ENCODE data around the gene BTBD8.

Gene BTBD8

DNA sequence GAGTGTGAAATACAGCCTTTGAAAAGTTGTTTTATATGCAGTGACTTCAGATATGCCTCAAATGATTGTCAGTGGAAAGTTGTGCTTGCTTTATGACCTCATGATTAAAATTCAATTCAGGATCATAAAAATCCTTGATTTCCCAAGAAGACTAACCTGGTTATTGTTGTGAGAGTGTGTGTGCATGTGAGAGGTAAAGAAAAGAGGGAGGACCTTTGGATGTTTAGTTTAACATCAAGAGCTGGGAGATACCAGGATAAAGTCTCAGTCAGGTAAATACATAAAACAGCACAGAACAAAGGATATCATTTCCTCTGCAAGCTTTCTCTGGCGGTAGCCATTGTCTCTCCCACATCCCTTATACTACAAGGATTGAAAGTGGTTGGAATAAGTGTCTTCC is 14.4 kb downstream of the BTBD8 start:
- no peak for DNase-seq

- DNase-seq, result no peak
Measured at GRCh38 chr1:92095874-92096273, 15.7 kb downstream of the BTBD8 start.

- peak; percentile 60 for DNase-seq
Measured at GRCh38 chr1:92096317-92096716, 16.2 kb downstream of the BTBD8 start.

DNA sequence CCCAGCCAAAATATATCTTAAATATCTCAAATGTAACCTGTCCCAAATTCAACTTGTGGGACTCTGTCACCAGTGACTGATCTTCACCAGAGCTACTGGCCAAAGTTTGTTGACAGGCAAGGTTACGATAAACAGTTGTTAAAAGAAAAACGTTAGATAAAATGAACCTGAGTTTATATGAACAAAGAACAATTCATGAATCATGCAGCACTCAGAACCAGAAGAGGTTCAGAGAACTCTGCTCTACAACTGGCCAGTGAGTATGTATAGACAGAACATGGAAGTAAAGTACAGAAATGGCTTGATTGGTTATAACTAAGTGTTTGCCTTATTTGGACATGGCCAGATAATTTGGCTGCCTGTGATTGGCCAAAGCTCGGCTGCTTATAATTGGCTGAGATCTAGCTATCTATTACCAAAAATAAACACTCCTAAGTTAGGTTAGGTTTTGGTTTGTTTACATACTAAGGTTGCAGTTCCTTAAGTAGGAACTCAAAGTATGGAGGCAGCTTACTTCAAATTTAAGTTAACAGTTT is 25.5 kb downstream of the BTBD8 start:
- DNase-seq, result no peak

DNA sequence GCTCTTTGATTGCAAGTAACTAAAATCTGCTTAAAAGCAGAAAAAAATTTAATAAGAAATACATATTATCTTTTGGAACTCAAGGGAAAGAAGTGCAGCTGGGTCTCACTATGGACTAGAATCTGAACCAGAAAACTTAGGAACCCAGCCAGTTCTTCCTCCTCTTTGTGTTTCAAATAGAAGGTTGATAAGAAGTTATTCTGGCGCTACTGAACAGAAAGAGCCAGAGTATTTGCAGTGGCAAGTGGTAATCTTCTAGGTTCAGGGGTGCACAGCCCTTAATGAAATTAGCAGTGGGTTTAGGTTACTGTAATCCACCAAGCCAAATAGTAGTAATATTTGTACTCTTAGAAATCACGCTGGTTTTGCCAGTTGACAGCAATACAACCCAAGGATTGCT is 28.5 kb downstream of the BTBD8 start:
- no peak for DNase-seq

GRCh38 chr1:92117526-92117925 is 37.4 kb downstream of the BTBD8 start:
- no peak for DNase-seq

DNA sequence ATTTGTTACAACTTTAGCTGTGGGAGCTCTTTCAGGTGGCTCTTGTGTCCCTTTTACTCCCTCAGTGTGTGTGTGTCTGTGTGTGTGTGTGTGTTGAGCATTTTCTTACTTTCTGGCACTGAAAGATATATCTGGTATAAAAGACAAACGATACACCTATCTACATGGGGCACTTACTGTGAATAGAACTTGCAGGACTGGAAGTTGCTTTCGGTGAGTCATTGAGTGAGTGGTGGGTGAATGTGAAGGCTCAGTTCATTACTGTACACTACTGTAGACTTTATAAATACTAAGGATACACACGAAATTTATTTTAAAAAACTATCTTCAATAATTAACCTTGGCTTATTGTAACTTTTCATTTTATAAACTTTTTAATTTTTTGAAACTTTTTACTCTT is 38.7 kb downstream of the BTBD8 start:
- DNase-seq, result peak; percentile 18

DNA sequence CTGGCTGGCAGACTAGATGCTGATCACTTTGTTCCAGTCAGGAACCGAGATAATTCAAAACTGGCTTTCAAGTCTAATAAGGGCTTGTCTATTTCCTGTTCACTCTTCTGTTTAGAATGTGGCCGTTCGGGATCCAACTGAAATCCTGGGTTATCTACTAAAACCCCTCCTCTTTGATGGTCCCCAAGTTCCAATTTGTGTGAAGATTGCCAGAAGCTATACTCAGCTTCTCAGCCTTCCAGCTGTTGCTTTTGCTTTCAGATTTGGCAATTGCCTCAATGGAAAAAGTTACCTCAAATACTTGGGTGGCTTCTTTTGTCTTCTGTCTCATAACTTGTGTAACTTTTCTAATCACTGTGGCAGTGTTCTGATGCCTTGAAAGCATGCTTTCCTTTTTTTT is 43.7 kb downstream of the BTBD8 start:
- DNase-seq, result peak; percentile 40

DNA sequence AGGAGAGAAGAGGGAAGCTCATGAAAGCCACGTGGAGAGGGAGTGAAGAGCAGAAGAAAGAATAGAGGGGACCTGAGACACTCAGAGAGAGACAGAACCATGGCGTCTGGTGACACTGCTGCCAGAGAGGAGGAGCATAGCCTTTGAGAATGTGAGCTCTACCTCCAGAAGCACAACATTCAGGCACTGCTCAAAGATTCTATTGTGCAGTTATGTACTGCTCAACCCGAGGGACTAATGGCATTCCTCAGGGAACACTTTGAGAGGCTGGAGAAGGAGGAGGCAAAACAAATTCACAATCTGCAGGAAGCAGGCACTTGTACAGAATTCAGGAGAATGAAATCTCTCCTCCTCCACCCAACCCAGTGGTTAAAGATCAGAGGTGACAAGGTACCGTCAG is 45.1 kb downstream of the BTBD8 start:
- no peak for DNase-seq

DNA sequence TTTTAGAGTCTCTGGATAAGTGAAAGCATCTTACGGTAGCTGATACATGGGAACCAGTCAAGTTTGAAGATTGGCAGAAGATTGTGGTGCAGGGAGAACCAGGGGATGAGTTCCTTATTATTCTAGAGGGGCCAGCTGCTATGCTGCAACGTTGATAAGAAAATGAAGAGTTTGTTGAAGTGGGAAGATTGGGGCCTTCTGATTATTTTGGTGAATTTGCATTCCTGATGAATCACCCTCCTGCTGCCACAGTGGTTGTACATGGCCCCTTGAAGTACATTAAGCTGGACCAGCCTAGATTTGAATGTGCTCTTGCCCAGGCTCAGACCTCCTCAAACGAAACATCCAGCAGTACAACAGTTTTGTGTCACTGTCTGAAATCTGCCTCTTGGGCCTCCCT is 45.9 kb downstream of the BTBD8 start:
- DNase-seq, result peak; percentile 49

GRCh38 chr1:92134331-92134730 is 54.2 kb downstream of the BTBD8 start:
- no peak for DNase-seq

DNA sequence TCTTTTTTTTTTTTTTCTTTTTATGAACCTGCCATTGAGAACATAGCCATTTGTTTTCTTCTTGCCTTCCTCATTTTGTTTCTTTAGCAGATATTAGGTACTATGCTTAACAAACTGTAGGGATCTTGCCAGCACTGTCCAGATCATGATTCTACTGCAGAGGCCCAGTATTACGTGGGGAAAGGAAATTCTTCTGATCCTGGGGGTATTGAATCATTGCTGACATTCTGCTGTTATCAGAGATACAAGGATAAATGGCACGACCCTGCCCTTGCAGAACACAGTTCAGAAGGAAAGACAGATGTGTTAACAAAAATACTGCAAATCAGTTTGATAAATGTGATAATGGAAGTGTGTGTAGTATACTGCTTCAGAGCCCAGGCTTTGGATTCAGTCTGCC is 56.2 kb downstream of the BTBD8 start:
- DNase-seq, result no peak

- DNase-seq, result no peak
Measured at GRCh38 chr1:92154934-92155333, 74.8 kb downstream of the BTBD8 start.

DNA sequence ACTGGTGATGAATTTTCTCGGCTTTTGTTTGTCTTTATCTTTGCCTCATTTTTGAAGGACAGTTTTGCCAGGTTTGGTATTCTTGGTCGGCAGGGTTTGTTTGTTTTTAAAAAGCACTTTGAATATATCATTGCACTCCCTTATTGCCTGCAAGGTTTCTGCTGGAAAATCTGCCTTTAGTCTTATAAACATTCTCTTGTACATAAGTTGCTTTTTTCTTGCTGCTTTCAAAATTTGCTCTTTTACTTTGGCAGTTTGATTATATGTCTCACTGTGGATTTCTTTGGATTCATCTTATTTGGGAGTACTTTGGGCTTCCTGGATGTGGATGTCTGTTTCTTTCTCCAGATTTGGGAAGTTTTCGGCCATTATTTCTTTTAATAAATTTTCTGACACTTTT is 79.4 kb downstream of the BTBD8 start:
- no peak for DNase-seq

DNA sequence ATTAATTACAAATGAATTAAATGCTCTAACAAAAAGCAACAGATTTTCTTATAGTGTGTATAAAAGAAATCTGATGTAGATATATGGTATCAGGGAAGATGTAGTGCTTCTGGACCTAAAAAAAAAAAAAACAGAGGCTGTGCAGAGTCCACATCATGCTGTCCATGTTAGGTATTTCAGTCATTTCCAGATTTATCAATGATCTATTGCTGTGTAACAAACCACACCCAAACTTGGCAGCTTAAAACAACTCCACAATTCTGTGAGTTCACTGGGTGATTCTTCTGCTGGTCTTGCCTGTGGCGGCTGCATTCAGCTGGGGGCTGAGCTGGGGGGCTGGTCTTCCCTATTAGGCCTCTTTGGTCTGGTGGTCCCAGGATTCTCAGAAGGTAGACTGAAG is 85.2 kb downstream of the BTBD8 start:
- DNase-seq, result no peak

GRCh38 chr1:92167151-92167550 is 87.0 kb downstream of the BTBD8 start:
- no peak for DNase-seq

DNA sequence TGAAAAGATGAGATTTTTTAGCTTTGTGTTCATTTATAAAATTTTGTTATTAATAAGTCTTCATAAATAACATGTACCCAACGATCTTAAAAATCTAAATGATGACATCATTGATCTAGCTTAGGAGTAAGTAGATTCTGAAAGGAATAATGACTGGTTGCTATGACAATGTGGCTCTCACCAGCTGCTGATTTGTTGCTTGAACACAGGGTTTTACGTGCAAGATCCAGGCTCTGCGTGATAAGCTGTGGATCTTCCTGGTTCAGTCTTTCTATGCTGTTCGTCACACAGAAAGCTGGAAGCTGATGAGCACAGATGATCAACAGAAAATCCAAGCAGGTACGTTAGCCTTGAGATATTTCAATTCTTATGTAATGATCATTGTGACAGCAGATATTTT is 88.5 kb downstream of the BTBD8 start:
- no peak for DNase-seq

DNA sequence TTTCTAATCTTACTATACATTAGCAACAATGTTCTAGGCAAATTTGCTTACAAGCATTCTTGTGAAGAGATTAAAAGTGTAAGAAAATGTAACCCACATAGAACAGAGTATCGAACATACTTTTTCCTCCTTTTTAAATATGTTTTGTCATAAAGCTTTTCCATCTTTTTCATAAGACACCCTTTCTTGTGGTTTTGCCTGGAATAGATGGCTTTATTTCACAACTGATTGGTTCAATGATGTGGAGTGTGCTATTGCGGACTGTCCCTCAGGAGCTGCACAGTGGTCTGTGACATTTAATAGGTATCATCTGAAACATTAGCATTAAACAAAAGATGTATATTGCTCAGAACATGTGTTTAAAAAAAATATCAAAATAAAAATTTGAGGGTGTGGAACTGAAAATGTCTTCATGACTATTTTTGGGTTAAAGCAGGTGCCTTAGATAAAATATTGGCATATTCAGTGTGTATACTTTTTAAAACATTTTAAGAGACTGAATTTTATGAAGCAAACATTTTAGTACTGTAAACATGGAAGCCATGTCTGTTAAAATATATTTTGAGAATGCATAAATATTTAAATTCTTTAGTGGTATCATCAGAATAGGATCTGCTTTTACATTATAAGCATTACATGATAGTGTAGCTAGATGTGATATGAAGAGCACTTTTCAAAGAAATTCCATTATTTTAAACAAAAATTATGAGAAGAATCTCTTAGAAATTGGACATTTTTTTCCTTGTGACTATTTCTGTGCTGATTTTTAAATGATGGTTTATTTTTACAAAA is 89.3 kb downstream of the BTBD8 start:
- no peak for DNase-seq

- no peak for DNase-seq
Measured at GRCh38 chr1:92184632-92185031, 104.5 kb downstream of the BTBD8 start.

- DNase-seq, result no peak
Measured at GRCh38 chr1:92186081-92186480, 105.9 kb downstream of the BTBD8 start.

DNA sequence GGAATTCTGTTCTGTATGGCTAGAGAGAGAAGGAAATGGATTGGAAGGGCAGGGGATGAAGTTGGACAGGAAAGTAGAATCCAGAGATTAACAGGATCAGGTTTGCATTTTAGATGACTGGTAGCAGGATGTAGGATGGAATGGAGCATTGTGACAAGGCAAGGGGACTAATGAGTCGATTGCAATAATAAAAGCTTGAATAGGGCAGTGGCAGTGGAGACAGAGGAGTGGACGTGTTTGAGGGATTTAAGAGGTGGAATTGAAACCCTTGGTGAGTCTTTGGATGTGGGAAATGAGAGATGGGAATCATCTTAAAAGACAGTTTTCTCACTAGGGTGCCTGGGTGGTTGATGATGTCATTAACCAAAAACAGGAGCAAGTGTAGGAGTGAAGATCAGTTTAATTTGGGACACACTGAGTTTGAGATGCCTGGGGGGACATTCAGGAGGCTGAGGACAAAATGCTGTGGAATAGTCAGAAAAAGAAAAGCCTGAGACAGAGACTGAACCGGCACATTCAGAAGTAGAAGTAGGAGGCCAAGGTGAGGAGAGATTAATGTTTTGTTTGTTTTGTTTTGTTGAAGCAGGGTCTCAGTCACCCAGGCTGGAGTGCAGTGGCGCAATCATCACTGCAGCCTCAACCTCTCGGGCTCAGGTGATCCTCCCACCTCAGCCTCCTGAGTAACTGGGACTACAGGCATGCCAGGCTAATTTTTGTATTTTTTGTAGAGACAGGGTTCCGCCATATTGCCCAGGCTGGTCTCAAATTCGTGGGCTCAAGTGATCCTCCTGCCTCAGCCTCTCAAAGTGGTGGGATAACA is 108.5 kb downstream of the BTBD8 start:
- no peak for DNase-seq

GRCh38 chr1:92191726-92192125 is 111.6 kb downstream of the BTBD8 start:
- DNase-seq, result no peak

DNA sequence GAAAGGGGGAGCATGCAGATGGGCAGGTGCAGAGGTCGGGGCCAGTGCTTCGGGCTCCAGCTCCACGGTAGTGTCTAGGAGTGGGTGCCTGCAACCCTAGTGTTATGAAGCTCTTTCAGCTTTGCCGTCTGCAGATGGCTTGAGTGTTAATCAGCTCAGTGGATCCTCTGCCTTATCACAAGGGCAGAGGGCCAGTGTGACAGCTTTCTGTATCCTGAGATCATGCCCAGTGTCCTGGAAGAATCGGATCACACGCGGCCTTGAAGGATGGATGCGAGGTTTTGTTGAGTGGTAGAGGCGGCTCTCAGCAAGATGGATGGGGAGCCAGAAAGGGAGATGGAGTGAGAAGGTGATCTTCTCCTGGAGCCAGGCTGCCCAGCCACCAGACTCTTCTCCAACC is 112.1 kb downstream of the BTBD8 start:
- DNase-seq, result no peak

GRCh38 chr1:92194511-92194910 is 114.4 kb downstream of the BTBD8 start:
- peak; percentile 26 for DNase-seq

All from OCI-M1 (cell line).